ENCODE measurements around the gene HSPA4.
"Not testable (repeated sequence)": the region's sequence is repeated elsewhere in the genome, so short reads cannot be mapped to it uniquely, and the experiment has no call there.

The HSPA4 gene

GRCh38 chr5:133050521-133050920, 1.3 kb upstream of the HSPA4 start:
- DNase-seq (ENCODE audit: low read depth, low spot score): no peak

- DNase-seq (ENCODE audit: low read depth, low spot score): no peak
Observed at GRCh38 chr5:133051061-133051541, 712 bp upstream of the HSPA4 start.

DNA sequence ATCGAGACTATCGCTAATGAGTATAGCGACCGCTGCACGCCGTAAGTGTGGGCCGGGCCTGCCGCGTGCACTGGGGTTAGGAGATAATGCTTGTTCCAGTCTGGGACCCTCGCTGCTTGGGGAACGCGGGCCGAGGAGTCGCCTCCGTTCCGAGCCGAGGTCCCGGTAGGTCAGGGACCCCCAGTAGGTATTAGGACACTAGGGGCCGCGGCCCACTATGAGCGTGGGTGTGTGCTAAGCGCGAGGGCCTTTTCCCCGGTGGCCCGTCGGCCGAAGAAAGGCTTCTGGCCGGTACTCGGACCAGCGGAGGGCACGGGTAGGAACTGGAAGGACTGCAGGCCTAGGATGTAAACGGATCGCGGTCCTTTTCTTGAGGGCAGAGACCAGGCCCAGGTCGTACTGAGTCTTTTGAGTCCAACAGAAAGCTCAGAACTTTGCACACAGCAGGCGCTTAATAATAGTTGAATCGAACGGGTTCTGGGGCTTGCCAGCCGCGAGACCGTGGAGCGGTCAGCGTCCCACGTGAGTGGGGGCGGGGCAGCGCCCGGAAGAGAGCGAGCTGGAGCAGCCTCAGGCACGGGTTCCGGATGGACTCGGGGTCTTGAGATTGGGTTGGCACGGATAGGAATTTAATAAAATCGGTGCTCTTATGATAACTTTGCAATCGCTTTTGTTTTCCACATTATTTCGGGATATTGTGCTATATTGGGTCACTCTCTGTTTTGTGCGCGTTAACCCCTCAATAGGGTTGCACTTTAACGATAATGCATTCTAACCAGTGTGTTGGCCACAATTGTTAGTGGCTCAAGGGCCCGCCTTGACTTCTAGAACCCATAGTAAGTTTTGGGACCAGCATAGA, 733 bp downstream of the HSPA4 start:
- DNase-seq (ENCODE audit: low read depth, low spot score): no peak

DNA sequence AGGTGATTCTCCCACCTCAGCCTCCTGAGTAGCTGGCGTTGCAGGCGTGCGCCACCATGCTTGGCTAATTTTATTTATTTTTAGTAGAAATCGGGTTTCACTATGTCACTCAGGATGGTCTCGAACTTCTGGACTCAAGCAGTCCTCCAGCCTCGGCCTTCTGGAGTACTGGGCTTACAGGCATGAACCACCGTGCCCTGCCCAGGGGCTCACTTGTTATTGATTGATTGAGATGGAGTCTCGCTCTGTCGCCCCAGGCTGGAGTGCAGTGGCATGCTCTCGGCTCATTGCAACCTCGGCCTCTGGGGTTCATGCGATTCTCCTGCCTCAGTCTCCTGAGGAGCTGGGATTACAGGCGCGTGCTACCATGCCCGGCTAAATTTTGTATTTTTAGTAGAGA, 1.6 kb downstream of the HSPA4 start:
- no peak for DNase-seq (ENCODE audit: low read depth, low spot score)

GRCh38 chr5:133054697-133055471, 3.1 kb downstream of the HSPA4 start:
- DNase-seq (ENCODE audit: low read depth, low spot score): no peak

DNA sequence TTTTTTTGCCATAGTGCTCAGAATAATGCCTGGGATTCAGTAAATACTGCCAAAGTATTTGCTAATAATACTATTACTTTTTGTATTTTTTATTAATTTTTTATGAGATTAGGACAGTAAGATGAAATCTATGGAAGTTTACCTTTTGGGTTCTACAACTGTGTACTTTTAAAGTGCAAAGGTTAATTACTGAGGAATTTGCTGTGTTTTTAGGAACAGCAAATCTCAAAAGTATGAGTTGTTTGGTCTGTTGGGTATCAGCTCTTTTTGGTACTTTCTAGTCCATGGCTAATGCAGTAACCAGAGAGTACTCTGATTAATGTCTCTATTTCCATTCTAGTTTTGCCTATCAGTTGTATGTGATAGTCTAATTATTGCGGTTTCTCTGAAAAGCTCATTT, 5.1 kb downstream of the HSPA4 start:
- no peak for DNase-seq (ENCODE audit: low read depth, low spot score)

DNA sequence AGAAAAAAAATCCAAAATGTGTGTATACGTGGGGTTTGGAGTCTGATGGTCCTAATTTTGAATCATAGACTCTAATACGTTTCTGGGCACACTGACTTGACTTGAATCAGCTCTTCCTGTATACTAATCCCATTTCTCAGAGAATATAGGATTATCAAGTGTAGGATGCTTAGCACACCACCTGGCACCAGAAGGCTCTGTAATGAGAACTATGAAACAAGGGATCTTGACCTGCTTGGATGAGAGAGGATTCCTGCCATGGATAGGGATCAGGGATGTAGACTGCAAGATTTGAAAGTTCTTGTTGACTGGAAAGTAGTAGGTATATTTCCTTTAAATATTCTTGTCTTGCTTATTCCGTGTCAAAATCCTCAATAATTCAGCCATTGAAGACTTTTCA, 7.8 kb downstream of the HSPA4 start:
- DNase-seq (ENCODE audit: low read depth, low spot score): no peak

- DNase-seq (ENCODE audit: low read depth, low spot score): no peak
Observed at GRCh38 chr5:133062276-133062675, 10.5 kb downstream of the HSPA4 start.

GRCh38 chr5:133063965-133064364, 12.2 kb downstream of the HSPA4 start:
- no peak for DNase-seq (ENCODE audit: low read depth, low spot score)

DNA sequence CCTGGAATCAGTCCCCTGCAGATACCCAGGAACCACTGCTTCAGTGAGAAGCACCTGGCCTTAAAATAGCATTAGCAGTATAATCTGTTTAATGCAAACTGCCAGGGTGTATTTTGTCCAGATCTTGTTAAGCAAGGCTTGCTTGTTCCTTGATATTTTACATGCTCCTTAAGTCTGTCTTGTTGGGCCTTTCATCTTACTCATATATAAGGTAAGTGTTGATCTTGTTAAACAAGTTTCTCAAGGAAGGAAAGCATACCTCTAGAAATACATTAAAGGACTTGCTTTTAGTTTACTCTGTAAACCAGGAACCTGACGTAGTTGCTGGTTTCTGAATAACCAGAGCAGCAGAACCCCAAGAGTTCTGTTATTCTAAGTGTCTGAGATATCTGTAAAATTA, 13.7 kb downstream of the HSPA4 start:
- no peak for DNase-seq (ENCODE audit: low read depth, low spot score)

- DNase-seq (ENCODE audit: low read depth, low spot score): no peak
Observed at GRCh38 chr5:133066045-133066444, 14.2 kb downstream of the HSPA4 start.

DNA sequence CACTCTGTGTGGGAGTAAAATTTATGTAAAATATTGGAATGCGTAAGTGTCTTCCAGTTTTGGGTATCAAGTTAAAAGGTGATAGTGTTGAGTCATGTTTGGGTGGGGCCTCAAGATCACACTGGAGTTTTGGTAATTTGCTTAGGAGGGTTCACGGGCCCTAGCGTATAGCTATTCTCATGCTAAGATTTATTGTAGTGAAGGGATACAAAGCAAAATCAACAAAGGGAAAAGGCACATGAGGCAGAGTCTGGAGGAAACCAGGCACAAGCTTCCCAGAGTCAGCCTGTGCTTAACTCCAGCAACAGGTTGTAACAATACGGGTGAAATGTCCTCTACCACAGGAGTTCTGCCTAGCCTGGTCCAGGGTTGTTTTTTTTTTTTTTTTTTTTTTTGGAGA, 20.2 kb downstream of the HSPA4 start:
- DNase-seq (ENCODE audit: low read depth, low spot score): no peak

GRCh38 chr5:133075572-133076536, 24.0 kb downstream of the HSPA4 start:
- DNase-seq (ENCODE audit: low read depth, low spot score): no peak

GRCh38 chr5:133079048-133079447, 27.2 kb downstream of the HSPA4 start:
- DNase-seq (ENCODE audit: low read depth, low spot score): no peak

- DNase-seq (ENCODE audit: low read depth, low spot score): no peak
Observed at GRCh38 chr5:133081036-133081435, 29.2 kb downstream of the HSPA4 start.

GRCh38 chr5:133081703-133082102, 29.9 kb downstream of the HSPA4 start:
- DNase-seq (ENCODE audit: low read depth, low spot score): no peak

DNA sequence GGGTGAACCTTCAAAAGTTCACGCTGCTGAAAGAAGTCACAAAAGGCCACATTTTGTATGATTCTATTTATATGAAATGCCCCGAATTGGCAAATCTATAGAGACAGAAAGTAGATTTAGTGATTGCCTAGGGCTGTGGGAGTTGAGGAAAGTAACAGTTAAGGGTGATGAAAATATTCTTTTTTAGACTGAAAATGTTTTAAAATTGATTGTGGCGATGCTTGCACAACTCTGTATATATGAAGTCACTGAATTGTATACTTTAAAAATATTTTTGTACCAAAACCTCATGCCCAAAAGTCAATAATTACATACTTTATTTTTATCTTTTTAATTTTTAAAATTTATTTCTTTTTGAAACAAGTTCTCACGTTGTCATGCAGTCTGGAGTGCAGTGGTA, 30.3 kb downstream of the HSPA4 start:
- no peak for DNase-seq (ENCODE audit: low read depth, low spot score)

DNA sequence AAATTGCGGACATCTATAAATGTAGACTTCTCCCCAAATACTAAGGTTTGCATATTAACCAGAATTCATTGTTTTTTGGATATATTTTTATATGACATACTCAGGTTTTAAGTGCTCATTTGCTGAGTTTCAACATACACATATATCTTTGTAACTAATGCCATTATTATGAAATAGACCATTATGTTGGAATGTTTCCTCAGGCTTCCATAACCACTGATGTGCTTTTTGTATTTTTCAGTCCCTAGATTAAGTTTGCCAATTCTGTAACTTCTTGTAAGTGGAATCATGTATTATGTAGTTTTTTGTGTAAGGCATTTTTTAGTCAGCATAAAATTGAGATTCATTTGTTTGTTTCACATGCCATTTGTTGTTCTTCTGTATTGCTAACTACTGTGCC, 32.1 kb downstream of the HSPA4 start:
- no peak for DNase-seq (ENCODE audit: low read depth, low spot score)

- DNase-seq (ENCODE audit: low read depth, low spot score): not testable (repeated sequence)
Observed at GRCh38 chr5:133085171-133085570, 33.4 kb downstream of the HSPA4 start.

GRCh38 chr5:133086366-133086875, 34.6 kb downstream of the HSPA4 start:
- no peak for DNase-seq (ENCODE audit: low read depth, low spot score)

DNA sequence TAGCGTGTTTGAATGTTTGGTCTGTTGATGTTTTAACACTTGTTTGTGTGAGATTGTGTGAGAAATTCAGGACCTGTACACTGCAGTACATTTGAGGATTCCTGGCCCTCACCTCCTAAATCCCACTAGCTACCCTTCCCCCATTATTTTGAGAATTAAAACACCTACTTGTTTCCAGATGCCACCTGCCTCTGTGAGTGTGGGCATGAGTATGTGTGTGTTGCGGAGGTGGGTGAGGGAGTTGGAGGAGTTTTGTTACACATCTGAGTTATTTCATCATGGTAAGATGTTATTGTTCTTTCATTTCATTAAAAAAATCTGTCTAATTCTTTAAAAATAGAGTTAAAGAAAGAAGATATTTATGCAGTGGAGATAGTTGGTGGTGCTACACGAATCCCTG, 36.3 kb downstream of the HSPA4 start:
- no peak for DNase-seq (ENCODE audit: low read depth, low spot score)
